ENCODE measurements around the gene SFXN5. TPM values are rescaled to one million over a fixed set of nuclear protein-coding genes. Genes with fewer than 3 reads are reported as not detected.

The SFXN5 gene
- total RNA-seq, 1 donor, result 17.0 TPM

GRCh38 chr2:72929010-72929409, 142.5 kb downstream of the SFXN5 start:
- peak; percentile 75 for DNase-seq (ENCODE audit: insufficient read length, low spot score, missing footprints)
- Histone ChIP-seq H2AFZ (ENCODE audit: low read length) (no peak overlapping the region), H3K79me2 (ENCODE audit: insufficient read depth, low read length) (no peaks in the 10 kb centered on the region), H3K9me3 (ENCODE audit: low read depth, low read length) (no peaks in the 10 kb centered on the region), H3K4me1 (ENCODE audit: insufficient read depth, low read length) (peaks cover 18% of the 10 kb centered on the region), H3K36me3 (ENCODE audit: insufficient read depth, low read length) (no peaks in the 10 kb centered on the region), H3K27me3 (ENCODE audit: insufficient read depth, low read length) (peaks cover 66% of the 10 kb centered on the region), H4K20me1 (ENCODE audit: insufficient read depth, low read length) (peaks cover 2% of the 10 kb centered on the region), H3K4me3 (ENCODE audit: insufficient read depth, low read length) (no peak overlapping the region), H3K27ac (ENCODE audit: low read depth, low read length) (no peak overlapping the region), H3K4me2 (ENCODE audit: insufficient read depth, low read length) (no peak overlapping the region)
- TF ChIP-seq CTCF (IDR thresholded peaks at IDR 0.05; ENCODE audit: extremely low read depth, low read depth, low read length), result no peak

- Histone ChIP-seq H2AFZ (ENCODE audit: low read length) (no peak overlapping the region), H3K79me2 (ENCODE audit: insufficient read depth, low read length) (no peaks in the 10 kb centered on the region), H3K27me3 (ENCODE audit: insufficient read depth, low read length) (peaks cover 77% of the 10 kb centered on the region), H3K36me3 (ENCODE audit: insufficient read depth, low read length) (no peaks in the 10 kb centered on the region), H4K20me1 (ENCODE audit: insufficient read depth, low read length) (peaks cover 2% of the 10 kb centered on the region), H3K4me2 (ENCODE audit: insufficient read depth, low read length) (no peak overlapping the region), H3K4me1 (ENCODE audit: insufficient read depth, low read length) (peaks cover 18% of the 10 kb centered on the region), H3K9me3 (ENCODE audit: low read depth, low read length) (peaks cover 10% of the 10 kb centered on the region), H3K4me3 (ENCODE audit: insufficient read depth, low read length) (no peak overlapping the region), H3K27ac (ENCODE audit: low read depth, low read length) (no peak overlapping the region)
- DNase-seq (ENCODE audit: insufficient read length, low spot score, missing footprints), result peak; percentile 45
- TF ChIP-seq CTCF (IDR thresholded peaks at IDR 0.05; ENCODE audit: extremely low read depth, low read depth, low read length), result no peak
Observed at GRCh38 chr2:72927619-72928550, 143.6 kb downstream of the SFXN5 start.

GRCh38 chr2:72926811-72927465, 144.6 kb downstream of the SFXN5 start:
- no peak overlapping the region for H3K27ac ChIP-seq (ENCODE audit: low read depth, low read length)
- peaks cover 2% of the 10 kb centered on the region for H4K20me1 ChIP-seq (ENCODE audit: insufficient read depth, low read length)
- H3K36me3 ChIP-seq (ENCODE audit: insufficient read depth, low read length), result no peaks in the 10 kb centered on the region
- peaks cover 14% of the 10 kb centered on the region for H3K9me3 ChIP-seq (ENCODE audit: low read depth, low read length)
- H3K27me3 ChIP-seq (ENCODE audit: insufficient read depth, low read length), result peaks cover 87% of the 10 kb centered on the region
- peak; percentile 68 for DNase-seq (ENCODE audit: insufficient read length, low spot score, missing footprints)
- H3K79me2 ChIP-seq (ENCODE audit: insufficient read depth, low read length), result no peaks in the 10 kb centered on the region
- TF ChIP-seq CTCF (IDR thresholded peaks at IDR 0.05; ENCODE audit: extremely low read depth, low read depth, low read length), result no peak
- peaks cover 11% of the 10 kb centered on the region for H3K4me1 ChIP-seq (ENCODE audit: insufficient read depth, low read length)
- H2AFZ ChIP-seq (ENCODE audit: low read length), result no peak overlapping the region
- H3K4me2 ChIP-seq (ENCODE audit: insufficient read depth, low read length), result no peak overlapping the region
- no peak overlapping the region for H3K4me3 ChIP-seq (ENCODE audit: insufficient read depth, low read length)

- TF ChIP-seq CTCF (IDR thresholded peaks at IDR 0.05; ENCODE audit: extremely low read depth, low read depth, low read length), result no peak
- no peaks in the 10 kb centered on the region for H3K79me2 ChIP-seq (ENCODE audit: insufficient read depth, low read length)
- no peak overlapping the region for H3K27ac ChIP-seq (ENCODE audit: low read depth, low read length)
- H3K36me3 ChIP-seq (ENCODE audit: insufficient read depth, low read length), result no peaks in the 10 kb centered on the region
- H3K4me2 ChIP-seq (ENCODE audit: insufficient read depth, low read length), result no peak overlapping the region
- H3K4me3 ChIP-seq (ENCODE audit: insufficient read depth, low read length), result no peak overlapping the region
- H4K20me1 ChIP-seq (ENCODE audit: insufficient read depth, low read length), result peaks cover 2% of the 10 kb centered on the region
- H2AFZ ChIP-seq (ENCODE audit: low read length), result no peak overlapping the region
- peaks cover 6% of the 10 kb centered on the region for H3K4me1 ChIP-seq (ENCODE audit: insufficient read depth, low read length)
- peaks cover 92% of the 10 kb centered on the region for H3K27me3 ChIP-seq (ENCODE audit: insufficient read depth, low read length)
- peaks cover 14% of the 10 kb centered on the region for H3K9me3 ChIP-seq (ENCODE audit: low read depth, low read length)
- peak; percentile 37 for DNase-seq (ENCODE audit: insufficient read length, low spot score, missing footprints)
Observed at GRCh38 chr2:72926368-72926767, 145.1 kb downstream of the SFXN5 start.
